Measurements from ENCODE around the gene TMEM59L.

TMEM59L gene

DNA sequence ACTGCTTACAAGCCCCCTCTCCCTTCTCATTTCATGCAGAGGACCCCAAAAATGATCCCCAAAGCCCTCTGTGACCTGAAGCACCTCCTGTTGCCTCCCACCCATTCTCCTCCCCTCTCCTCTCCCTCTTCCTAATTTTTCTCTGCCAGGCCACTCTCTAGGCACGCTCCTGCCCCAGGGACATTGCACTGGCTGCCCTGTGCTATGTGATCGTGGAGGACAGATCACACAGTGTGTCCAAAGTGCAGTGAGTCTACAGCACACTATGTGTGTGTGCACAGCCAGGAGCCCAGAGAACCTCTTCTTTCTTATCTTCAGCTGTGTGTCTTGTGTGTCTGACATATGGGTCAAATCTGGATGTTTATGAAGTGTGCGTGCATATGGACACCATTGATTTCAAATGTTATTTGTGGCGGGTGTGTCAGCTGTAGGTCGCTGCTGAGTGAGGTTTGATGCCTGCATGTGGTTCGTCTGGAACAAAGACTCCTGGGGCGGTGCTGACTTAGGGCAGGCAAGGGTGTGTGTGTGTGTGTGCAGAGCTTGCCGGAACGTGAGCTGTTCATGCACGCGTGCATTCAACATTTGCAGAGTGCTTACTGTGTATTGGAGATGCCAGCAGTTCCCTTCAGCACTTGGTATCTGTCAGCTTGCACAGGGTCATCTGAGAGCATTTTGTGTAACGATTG, 22.1 kb downstream of the TMEM59L start:
- DNase-seq (ENCODE audit: low read depth), result no peak
- no peak overlapping the region for H3K4me3 ChIP-seq (ENCODE audit: low read depth, low read length)

DNA sequence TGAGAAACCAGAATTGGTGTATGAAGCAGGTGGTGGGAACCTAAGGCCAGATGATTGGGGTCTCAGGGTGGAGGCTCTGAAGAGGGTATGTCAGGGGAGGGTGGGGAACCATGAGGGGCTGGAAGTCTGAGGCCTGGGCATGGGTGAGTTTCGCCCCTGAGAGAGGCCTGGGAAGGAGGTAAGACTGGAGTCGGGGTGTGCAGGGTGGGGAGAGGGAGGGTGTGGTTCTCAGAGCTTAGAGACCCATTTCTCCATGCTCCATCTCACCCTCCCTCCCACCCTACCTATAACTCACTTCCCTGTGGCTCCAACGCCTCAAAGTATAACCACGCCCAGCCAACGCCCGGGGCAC, 23.1 kb downstream of the TMEM59L start:
- H3K4me3 ChIP-seq (ENCODE audit: low read depth, low read length), result peak overlapping the region; percentile 72
- DNase-seq (ENCODE audit: low read depth), result no peak

DNA sequence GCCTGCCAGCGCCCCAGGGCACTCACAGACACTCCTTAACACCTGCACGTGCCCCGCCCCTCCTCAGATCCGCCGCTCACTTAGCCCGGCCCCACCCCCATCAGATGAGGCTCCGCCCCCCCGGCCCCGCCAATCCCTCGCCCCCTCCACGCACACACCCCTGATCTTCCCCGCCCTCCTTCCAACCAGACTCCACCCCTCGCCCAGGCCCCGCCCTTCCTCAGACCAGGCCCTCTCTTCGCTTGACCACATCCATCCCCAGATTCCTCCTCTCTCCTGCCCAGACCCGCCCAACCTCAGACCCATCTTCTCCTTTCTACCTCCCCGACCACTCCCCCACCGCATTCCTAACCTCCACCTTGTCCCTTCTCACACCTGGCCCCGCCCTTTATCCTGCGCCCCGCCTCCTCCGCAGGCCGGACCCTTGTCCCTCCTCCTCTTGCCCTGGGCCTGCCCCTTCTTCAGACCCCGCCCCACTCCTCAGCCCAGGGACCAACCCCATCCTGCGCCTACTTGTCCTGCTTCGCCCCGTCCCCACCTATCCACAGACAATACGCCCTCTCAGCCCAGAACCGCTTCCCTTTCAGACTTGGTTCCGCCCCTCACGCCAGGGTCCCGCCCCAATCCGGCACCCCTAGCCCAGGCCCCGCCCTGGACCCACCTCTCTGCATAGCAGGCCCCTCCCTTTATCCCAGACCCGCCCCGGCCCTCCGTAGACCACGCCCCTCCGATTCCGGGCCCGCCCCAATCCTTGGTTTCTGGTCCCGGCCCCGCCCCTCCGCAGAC, 23.7 kb downstream of the TMEM59L start:
- peak overlapping the region; percentile 72 for H3K4me3 ChIP-seq (ENCODE audit: low read depth, low read length)
- DNase-seq (ENCODE audit: low read depth), result peak; percentile 77

DNA sequence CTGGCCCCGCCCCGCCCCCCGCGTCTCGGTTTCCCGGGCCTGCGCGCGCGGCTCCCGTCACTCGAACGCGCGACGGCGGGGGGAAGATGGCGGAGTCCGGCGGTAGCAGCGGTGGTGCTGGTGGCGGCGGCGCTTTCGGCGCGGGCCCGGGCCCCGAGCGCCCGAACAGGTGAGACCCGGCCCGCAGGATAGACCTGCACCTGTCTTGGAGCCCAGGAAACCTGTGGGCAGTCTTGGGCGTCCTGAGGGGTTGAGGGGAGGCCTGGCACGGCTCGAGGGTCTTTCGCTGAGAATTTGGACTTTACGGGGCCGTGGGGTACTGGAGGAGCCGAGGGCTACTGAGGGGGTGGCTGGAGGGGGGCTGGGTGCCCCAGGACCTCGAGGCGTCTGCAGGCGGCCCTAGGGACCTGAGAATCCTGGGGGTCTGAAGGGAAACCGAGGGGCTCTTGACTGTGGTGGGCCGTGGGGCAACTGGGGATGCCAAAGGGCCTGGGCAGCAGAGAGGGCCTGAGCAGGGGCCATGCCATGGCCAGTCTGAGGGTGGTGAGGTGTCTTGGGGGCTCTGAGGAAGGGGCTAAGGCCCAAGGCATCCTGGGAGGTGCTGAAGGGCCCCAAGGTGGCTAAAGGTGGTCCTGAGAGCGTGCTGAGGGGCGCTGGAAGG, 24.4 kb downstream of the TMEM59L start, which contains the start of gene KLHL26:
Gene KLHL26 (plus strand): TSS at position 60 of the 661 bp plus-strand sequence. CDS start 27 bp downstream, at position 87.
- peak within 1 kb of the TSS; percentile 72 for H3K4me3 ChIP-seq (ENCODE audit: low read depth, low read length)
- DNase-seq (ENCODE audit: low read depth), result no peak

DNA sequence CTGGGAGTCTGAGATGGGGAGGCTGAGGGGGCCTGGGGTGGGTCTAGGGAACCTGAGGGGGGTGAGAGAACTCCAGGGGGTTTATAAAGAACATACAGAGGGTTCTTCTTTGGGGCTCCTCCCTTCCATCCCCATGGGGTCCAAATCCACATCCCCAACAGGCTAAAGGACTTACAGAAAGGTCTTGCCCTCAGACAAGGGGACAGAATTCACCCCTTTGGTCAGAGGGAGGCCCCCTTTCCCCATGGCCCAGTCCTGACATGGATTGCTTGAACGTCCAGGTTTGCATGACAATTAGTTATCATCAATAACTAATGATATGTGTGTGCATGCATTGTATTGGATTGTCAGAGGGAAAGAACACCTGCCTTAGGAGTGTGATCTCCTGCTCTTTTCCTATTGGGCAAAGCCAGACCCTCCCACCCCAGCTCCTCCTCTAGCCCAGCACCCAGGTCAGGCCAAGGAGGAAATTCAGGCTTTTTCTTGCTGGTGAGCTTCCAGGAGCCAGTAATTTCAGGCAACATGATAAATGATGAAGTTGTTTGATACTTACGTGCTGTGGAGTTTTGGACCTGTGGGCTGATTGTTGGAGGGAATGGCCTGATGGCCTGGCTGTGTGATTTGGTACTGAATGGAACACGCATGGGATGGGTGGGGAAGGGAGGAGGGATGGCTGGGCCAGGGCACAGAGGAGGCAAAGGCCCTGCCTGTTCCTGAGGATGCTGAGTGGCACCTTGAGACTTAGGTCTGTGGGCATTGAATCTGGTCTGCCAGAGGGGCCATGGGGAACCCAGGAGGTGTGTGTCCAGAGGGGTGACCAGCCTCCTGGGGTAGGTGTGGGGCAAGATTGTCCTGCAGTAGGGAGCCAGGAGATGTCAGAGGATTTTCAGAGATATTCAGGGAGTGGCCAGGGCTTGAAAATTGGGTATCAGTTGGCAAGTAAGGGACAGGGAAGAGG, 25.3 kb downstream of the TMEM59L start:
- peak overlapping the region; percentile 72 for H3K4me3 ChIP-seq (ENCODE audit: low read depth, low read length)
- DNase-seq (ENCODE audit: low read depth), result no peak

DNA sequence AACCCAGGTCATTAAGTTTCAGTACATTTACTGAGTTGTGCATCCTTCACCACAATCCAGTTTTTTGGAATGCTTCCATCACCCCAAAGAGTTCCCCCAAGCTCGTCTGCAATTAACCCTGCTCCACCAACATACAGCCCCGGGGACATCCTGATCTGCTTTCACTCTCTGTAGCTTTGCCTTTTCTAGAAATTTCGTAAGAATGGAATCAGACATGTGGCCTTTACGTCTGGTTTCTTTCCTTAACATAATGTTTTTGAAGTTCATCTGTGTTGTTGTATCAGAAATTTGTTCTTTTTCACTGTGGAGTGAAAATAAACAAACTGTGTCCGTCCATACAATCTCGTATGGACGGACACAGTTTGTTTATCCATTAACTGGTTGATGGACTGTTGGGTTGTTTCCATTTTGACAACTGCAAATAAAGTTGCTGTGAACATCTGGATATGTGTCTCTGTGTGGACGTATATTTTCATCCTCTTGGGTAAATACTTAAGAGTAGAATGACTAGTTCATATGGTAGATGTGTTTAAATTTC, 27.1 kb downstream of the TMEM59L start:
- DNase-seq (ENCODE audit: low read depth), result no peak
- no peak overlapping the region for H3K4me3 ChIP-seq (ENCODE audit: low read depth, low read length)

DNA sequence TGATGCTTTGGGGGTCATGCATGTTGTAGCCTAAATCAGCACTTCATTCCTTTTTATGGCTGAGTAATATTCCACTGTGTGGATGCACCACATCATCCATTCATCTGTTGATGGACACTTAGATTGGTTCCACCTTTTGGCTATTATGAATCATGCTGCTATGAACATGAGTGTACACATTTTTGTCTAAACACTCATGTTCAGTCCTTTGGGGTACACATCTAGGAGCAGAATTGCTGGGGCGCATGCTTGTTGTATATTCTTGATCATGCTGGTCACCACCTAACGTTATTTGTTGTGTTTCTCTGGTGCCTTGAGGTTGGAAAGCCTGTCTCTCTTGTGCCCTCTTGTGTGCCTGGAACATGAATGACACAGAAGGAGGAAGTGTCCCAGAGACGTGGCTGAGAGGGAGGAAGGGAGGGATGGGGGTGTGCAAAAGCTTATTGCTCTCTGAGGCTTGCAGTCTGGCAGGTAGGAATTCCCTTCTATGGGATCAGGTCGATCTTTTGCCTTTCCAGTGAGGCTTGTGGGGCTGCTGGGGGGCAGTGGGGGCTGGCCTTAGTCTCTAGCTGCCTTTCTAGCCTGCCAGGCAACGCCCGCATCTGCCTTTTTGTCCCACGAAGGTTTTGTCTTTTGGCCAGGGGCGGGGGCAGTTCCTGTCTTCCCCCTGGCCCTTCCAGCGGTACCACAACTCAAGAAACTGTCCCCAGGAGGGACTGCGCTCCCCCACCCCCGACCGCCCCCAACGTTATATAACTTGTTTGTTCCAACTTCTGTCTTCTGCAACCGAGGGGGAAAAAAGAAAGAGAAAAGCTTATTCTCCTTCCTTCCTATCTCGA, 31.7 kb downstream of the TMEM59L start:
- no peak for DNase-seq (ENCODE audit: low read depth)
- H3K4me3 ChIP-seq (ENCODE audit: low read depth, low read length), result no peak overlapping the region

DNA sequence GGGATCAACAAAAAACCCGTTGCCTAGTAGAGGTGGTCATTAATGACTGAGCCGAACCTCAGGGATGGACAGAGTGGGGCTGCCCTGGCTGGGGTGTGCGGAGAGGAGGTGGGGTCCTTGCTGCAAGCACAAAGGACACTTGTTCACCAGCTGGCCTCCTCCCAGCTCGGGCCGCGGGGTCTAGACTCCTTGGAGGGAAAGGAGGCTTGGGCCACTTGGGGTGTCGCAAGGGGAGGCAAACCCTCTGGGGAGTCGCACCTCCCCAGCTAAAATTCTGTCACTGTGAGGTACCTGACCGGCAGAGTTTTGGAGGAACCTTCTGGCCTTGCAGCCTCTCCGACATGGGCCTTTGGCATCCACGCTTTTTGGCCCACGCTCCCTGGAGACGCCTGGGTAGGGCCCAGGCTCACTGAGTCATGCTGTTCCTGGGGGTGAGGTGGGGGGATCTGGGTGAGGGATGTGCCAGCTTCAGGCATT, 32.4 kb downstream of the TMEM59L start:
- DNase-seq (ENCODE audit: low read depth), result no peak
- H3K4me3 ChIP-seq (ENCODE audit: low read depth, low read length), result no peak overlapping the region

DNA sequence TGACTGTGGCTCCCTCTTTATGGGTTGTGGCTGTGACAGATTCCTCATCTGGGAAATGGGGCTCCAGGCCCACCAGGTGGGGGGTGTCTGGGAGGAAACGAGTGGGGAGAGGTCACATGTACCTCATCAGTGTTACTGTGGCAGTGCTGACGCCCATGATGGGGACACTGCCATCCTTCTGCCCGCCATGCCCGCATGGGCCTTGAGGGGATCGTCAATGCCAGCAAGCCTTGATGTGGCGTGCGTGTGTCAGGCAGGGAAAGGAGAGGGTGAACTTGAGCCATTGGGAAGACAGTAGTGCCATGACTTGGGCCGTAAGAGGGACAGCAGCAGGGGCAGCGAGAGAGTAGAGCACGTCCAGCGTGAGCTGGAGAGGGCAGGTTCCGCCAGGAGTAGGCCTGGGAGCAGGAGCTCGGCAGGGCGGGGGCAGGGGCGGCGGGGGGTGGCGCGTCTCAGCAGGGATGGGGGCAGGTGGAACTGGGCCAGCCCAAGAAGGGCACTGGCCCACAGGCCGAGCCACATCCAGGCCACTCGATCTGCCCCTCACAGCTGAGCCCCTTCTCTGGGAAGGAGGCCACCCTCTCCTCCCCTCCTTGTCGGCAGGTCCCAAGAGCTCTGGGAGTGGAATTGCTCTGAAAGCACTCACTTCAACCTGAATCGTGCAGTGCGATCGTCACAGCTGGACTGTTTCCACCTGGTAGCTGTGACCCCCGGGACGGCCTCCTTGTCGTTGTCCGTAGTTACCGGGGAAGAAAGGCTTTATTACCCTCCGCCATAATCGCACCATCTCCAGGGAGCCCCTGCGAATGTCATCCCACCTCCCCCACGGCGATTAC, 34.1 kb downstream of the TMEM59L start:
- H3K4me3 ChIP-seq (ENCODE audit: low read depth, low read length), result no peak overlapping the region
- no peak for DNase-seq (ENCODE audit: low read depth)

DNA sequence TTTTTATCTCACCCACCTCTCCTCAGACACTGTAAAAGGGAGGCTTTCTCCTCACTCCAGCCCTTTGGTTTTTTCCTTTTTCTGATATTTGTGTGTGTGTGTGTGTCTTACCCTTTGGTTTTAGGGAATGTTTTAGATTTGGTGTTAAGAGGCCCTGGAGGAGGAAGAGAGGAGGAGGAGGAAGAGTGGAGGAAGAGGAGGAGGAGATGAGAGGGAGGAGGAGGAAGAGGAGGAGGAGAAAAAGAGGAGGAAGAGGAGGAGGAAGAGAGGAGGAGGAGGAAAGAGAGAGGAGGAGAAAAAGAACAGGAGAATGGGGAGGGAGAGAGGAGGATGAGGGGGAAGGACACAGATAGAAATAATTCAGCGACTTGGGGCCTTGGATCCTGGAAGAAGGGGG, 34.7 kb downstream of the TMEM59L start:
- no peak overlapping the region for H3K4me3 ChIP-seq (ENCODE audit: low read depth, low read length)
- no peak for DNase-seq (ENCODE audit: low read depth)

DNA sequence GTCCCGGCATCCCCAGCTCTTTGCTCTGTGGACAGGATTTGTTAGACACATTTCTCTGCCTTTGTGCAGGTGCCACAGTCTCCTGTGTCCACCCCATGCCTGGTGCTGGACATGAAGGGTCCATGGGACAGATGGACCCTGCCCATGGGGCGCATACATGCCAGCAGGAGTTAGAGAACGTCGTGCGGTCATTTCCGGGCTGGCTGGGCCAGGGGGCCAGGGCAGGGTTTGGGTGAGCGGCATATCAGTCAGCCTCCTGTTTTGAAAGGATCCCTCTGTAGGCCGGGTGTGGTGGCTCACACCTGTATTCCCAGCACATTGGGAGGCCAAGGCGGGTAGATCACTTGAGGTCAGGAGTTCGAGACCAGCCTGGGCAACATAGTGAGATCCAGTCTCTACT, 35.1 kb downstream of the TMEM59L start:
- no peak overlapping the region for H3K4me3 ChIP-seq (ENCODE audit: low read depth, low read length)
- DNase-seq (ENCODE audit: low read depth), result no peak

DNA sequence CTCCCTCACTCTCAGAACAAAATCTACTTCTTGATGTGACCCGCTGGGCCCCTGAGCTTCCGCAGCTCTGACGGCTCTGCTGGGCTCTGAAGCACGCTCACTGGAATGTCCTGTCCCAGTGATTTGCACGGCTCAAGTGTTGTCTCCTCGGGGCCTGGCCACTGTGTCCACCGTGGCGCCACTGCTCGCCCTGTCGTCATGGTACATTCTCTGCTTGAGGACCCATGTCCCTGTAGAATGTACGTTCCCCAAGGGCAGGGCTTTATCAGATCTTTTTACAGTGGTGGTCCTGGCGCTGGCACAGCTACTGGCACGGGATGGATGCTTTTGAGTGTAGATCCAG, 36.3 kb downstream of the TMEM59L start:
- no peak overlapping the region for H3K4me3 ChIP-seq (ENCODE audit: low read depth, low read length)
- no peak for DNase-seq (ENCODE audit: low read depth)

DNA sequence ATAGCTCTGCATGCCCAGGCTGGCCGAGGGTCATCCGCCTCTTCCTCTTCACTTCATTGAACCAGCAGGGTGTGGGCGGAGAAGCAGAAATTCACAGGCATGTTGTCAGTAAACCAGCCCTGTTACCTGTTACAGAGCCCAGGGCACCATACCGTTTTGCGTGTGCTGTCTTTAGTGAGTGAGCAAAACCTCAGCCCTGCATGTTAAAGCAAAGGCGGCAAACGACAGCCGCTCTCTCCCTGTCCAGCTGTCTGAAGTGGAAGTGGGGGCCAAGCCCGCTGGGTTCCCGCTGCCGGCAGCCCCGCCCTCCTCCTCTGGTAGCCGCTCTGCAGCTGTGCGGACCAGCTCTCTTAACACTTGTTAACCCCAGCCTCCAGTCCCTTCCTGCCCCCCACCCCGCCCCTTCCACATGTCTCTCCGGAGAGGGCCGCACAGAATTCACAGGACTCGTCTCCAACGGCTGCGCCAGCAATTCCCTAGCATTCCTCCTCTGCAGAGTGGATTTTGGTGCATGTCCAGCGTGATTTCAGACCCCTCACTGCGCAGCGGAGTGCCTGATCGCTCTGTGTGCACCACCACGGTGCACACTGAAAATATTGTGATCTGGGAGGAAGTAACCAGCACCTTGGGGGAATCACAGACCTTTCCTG, 36.8 kb downstream of the TMEM59L start:
- H3K4me3 ChIP-seq (ENCODE audit: low read depth, low read length), result no peak overlapping the region
- no peak for DNase-seq (ENCODE audit: low read depth)

DNA sequence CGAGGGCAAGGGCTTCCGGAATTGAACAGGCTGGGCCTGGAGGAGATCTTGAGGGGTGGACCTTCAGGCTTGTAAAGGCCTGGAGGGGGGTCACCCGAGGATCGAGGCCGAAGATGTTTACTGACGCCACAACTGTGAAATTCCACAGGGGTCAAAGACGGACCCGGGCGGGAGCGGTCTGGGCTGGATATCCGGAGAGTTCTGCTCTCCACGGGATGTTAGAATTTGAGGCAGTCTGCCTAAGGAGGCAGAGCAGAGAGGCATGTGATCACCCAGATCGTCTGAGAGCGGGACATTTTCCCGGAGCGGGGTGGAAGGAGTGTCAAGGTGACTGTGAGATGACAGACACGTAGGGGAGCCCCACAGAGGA, 37.3 kb downstream of the TMEM59L start:
- no peak overlapping the region for H3K4me3 ChIP-seq (ENCODE audit: low read depth, low read length)

DNA sequence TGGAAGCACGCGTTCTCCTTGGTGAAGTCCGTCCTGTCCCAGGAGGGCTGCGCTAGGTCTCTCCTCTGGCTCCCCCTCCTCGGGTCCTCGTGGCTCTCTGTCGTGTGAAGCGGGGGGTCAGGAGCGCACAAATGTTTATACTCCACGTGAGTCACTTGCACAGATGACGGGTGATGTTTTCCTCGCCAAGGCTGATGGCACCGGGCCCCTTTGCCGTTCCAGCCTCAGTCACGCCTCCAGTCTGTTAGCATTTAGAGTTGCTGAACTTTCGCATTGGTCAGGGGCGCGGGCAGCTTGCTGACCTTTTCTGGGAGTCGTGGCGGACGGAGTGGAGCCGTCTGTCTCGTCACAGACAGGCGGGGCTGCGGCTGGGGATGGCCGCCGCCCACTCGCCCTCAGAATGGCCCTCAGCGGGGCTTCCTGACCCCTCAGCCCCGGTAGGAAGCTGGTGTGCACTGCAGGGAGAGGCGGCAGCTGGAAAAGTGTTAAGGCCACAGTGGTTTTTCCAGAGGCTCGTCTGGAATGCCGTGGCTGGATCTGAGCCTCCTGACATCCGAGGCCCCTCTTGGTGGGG, 37.9 kb downstream of the TMEM59L start:
- no peak for DNase-seq (ENCODE audit: low read depth)
- no peak overlapping the region for H3K4me3 ChIP-seq (ENCODE audit: low read depth, low read length)

More for the DNA sequence above, 37.3 kb downstream of the TMEM59L start:
- no peak for DNase-seq (ENCODE audit: low read depth)

DNA sequence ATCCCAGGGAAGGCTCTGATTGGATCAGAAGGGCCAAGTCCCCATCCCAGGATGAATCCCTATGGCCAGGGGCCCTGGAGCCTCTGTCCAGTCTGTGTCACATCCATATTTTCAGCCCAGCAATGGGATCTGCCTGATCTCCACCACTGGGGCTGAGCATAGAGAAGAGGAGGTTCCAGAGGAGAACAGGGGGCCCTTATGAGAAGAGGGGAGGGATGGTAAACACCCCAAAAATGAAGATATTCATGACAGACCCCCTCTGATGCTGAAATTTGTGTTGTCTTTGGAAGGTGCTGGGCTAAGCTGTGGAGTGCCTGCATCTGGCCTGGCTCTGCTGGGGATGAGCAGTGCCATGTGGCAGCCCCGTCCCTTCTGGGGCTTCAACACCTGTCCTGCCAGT, 38.6 kb downstream of the TMEM59L start:
- H3K4me3 ChIP-seq (ENCODE audit: low read depth, low read length), result no peak overlapping the region
- no peak for DNase-seq (ENCODE audit: low read depth)

DNA sequence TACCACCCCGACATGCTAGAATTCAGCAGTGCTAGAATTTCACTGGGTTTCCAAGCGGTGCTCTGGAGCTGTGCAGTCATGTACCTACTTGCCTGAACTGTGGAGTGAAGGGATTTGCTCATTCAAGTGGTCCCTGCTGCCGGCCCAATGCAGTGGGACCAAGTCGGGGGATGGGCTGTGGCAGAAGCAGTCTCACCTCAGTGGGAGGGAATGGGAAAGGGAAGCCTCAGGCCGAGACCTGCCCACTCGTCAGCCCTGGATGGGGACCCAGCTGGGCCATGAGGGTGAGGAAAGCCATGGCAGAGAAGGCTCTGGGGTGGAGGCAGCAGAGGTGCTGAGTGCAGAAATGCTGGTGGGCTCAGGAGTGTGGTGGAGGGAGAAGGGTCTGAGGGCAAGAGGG, 39.1 kb downstream of the TMEM59L start:
- H3K4me3 ChIP-seq (ENCODE audit: low read depth, low read length), result no peak overlapping the region
- DNase-seq (ENCODE audit: low read depth), result no peak

Measured in skeletal muscle cell (primary cell).